HCT116 (cell line): ENCODE measurements around the gene POC1A. TPM values are rescaled to one million over a fixed set of nuclear protein-coding genes. Genes with fewer than 3 reads are reported as not detected.

ENCODE experiments used
- ATAC-seq: fragments of 200-7000 bp; cut with Tn5 transposase; 2 replicates; pipeline ENCODE4 v1.9.1; 2020; ENCODE audit warnings: mild to moderate bottlenecking, moderate library complexity
- BruUV-seq: library from RNA; stranded (reverse); fragments of 400-500 nt; replicated peaks from 2 replicates; lab custom pipeline; 2021; lab: Mats Ljungman, UMichigan
- CTCF ChIA-PET: fragments of 300-600 bp; sonication (Branson Sonifier 250); formaldehyde crosslinking; loops from one replicate; lab custom pipeline; 2021; ENCODE audit warnings: antibody characterized with exemption; lab: Charles Lee
- POLR2A ChIA-PET: fragments of 300-600, 350-600 bp; sonication (Branson Sonifier 250); formaldehyde crosslinking; loops from one replicate; lab custom pipeline; 2021; ENCODE audit warnings: antibody characterized with exemption; lab: Charles Lee
- RAD21 ChIA-PET, 2 experiments: fragments of 300-600 bp; sonication (Branson Sonifier 250); formaldehyde crosslinking; loops; one replicate each; lab custom pipeline; 2023; ENCODE audit warnings: low total read pairs in 2 of 2; ENCODE audit not compliant: uncharacterized antibody in 2 of 2, unreplicated experiment in 2 of 2, low non-redundant PET in 1 of 2; lab: Charles Lee
- DNase-seq: peaks from one replicate; pipeline ENCODE4 v3.0.0-alpha.2; 2010; ENCODE audit warnings: low read depth, low spot score
- H2AFZ ChIP-seq: fragments of 200-600 bp; shearing (Covaris generic), sonication (generic); 2 replicates; pipeline ENCODE4 v1.6.1; 2017; ENCODE audit warnings: low read depth, mixed run types, mixed read lengths, antibody characterized with exemption, low read length; ENCODE audit not compliant: poor library complexity, severe bottlenecking
- H3K27ac ChIP-seq: 2 replicates; pipeline ENCODE4 v1.5.1; 2012; ENCODE audit warnings: low read depth, low read length
- H3K27me3 ChIP-seq: fragments of 200-600 bp; sonication (generic); 2 replicates; pipeline ENCODE4 v1.6.1; 2016; ENCODE audit warnings: mixed run types, low read length, mixed read lengths; ENCODE audit not compliant: insufficient read depth
- H3K36me3 ChIP-seq, 2 experiments: fragments of 200-500 bp in 1 of 2; fragments of 200-600 bp in 1 of 2; sonication (Bioruptor generic) in 1 of 2; sonication (generic) in 1 of 2; 2 replicates each; pipeline versions ENCODE4 v1.5.1 to v1.6.1; 2014 to 2016; ENCODE audit warnings: low read length in 2 of 2, inconsistent platforms in 1 of 2, mixed read lengths in 1 of 2, mixed run types in 1 of 2; ENCODE audit not compliant: insufficient read depth in 2 of 2, control insufficient read depth in 1 of 2
- H3K4me1 ChIP-seq, 2 experiments: fragments of 200-600 bp in 1 of 2; sonication (generic) in 1 of 2; 2 replicates each; pipeline versions ENCODE4 v1.5.1 to v1.6.1; 2012 to 2017; ENCODE audit warnings: low read length in 2 of 2, inconsistent platforms in 1 of 2, mild to moderate bottlenecking in 1 of 2, mixed read lengths in 1 of 2, mixed run types in 1 of 2, moderate library complexity in 1 of 2; ENCODE audit not compliant: insufficient read depth in 2 of 2, control insufficient read depth in 1 of 2
- H3K4me2 ChIP-seq: fragments of 200-600 bp; sonication (generic); 2 replicates; pipeline ENCODE4 v1.6.1; 2017; ENCODE audit warnings: mixed run types, low read length, mixed read lengths
- H3K4me3 ChIP-seq, 2 experiments: fragments of 200-600 bp in 1 of 2; sonication (generic) in 1 of 2; replicated peaks in 1 of 2; 2 replicates each; pipeline ENCODE4 v1.5.1; 2011 to 2016; ENCODE audit warnings: low read length in 2 of 2, control low read depth in 1 of 2, low read depth in 1 of 2, mild to moderate bottlenecking in 1 of 2, mixed read lengths in 1 of 2, mixed run types in 1 of 2
- H3K79me2 ChIP-seq: fragments of 200-600 bp; sonication (generic); 2 replicates; pipeline ENCODE4 v1.6.1; 2017; ENCODE audit warnings: mild to moderate bottlenecking, mixed run types, low read length, moderate library complexity, mixed read lengths; ENCODE audit not compliant: insufficient read depth
- H3K9ac ChIP-seq: fragments of 200-600 bp; sonication (generic); 2 replicates; pipeline ENCODE4 v1.6.1; 2016; ENCODE audit warnings: low read length, mixed read lengths
- H3K9me2 ChIP-seq: fragments of 200-600 bp; sonication (generic), shearing (Covaris generic); 2 replicates; pipeline ENCODE4 v1.6.1; 2017; ENCODE audit warnings: mixed run types, mild to moderate bottlenecking, moderate library complexity; ENCODE audit not compliant: insufficient read depth
- H3K9me3 ChIP-seq, 2 experiments: fragments of 200-500 bp in 1 of 2; fragments of 200-600 bp in 1 of 2; sonication (Bioruptor generic) in 1 of 2; sonication (generic) in 1 of 2; 2 replicates each; pipeline ENCODE4 v1.6.1; 2014 to 2017; ENCODE audit warnings: low read length in 2 of 2, mixed read lengths in 2 of 2, inconsistent platforms in 1 of 2, low read depth in 1 of 2, mild to moderate bottlenecking in 1 of 2, mixed run types in 1 of 2, moderate library complexity in 1 of 2; ENCODE audit not compliant: control insufficient read depth in 1 of 2, insufficient read depth in 1 of 2
- H4K20me1 ChIP-seq: fragments of 200-600 bp; sonication (generic), shearing (Covaris generic); 2 replicates; pipeline ENCODE4 v1.6.1; 2017; ENCODE audit warnings: mixed run types, mild to moderate bottlenecking, moderate library complexity; ENCODE audit not compliant: insufficient read depth
- CBX3 ChIP-seq: IDR thresholded peaks from 2 replicates; pipeline ENCODE4 v1.6.1; 2012; ENCODE audit warnings: low read depth
- CEBPB ChIP-seq: IDR thresholded peaks from 2 replicates; pipeline ENCODE4 v1.6.1; 2012; ENCODE audit warnings: low read depth
- CTCF ChIP-seq, 3 experiments: fragments of 200-600 bp in 1 of 3; sonication (generic) in 1 of 3; IDR thresholded peaks in 2 of 3; conservative IDR thresholded peaks in 1 of 3; 2 replicates each; pipeline ENCODE4 v1.5.1; 2012 to 2017; ENCODE audit warnings: low read depth in 2 of 3, low read length in 2 of 3, antibody characterized with exemption in 1 of 3, borderline replicate concordance in 1 of 3, control low read depth in 1 of 3, mild to moderate bottlenecking in 1 of 3, mixed read lengths in 1 of 3, mixed run types in 1 of 3, moderate library complexity in 1 of 3; ENCODE audit not compliant: insufficient read depth in 1 of 3
- EGR1 ChIP-seq: IDR thresholded peaks from 2 replicates; pipeline ENCODE4 v1.6.1; 2012; ENCODE audit warnings: low read depth
- ELF1 ChIP-seq: IDR thresholded peaks from 2 replicates; pipeline ENCODE4 v1.6.1; 2012; ENCODE audit warnings: low read depth, borderline replicate concordance
- EZH2 ChIP-seq: fragments of 200-600 bp; sonication (generic); IDR thresholded peaks from 2 replicates; pipeline ENCODE4 v1.6.1; 2017; ENCODE audit warnings: antibody characterized with exemption, mixed run types
- EZH2phosphoT487 ChIP-seq: fragments of 200-600 bp; IDR thresholded peaks from 2 replicates; pipeline ENCODE4 v1.6.1; 2018; ENCODE audit warnings: antibody characterized with exemption, borderline replicate concordance
- JUND ChIP-seq: IDR thresholded peaks from 2 replicates; pipeline ENCODE4 v1.6.1; 2012
- POLR2AphosphoS5 ChIP-seq: IDR thresholded peaks from 2 replicates; pipeline ENCODE4 v1.6.1; 2011; ENCODE audit warnings: mild to moderate bottlenecking, low read depth, low read length, moderate library complexity
- RAD21 ChIP-seq: IDR thresholded peaks from 2 replicates; pipeline ENCODE4 v1.6.1; 2012; ENCODE audit warnings: low read depth, mild to moderate bottlenecking
- SIN3A ChIP-seq: IDR thresholded peaks from 2 replicates; pipeline ENCODE4 v1.6.1; 2012; ENCODE audit warnings: low read depth
- SP1 ChIP-seq: IDR thresholded peaks from 2 replicates; pipeline ENCODE4 v1.6.1; 2012; ENCODE audit warnings: low read depth
- SRF ChIP-seq: IDR thresholded peaks from 2 replicates; pipeline ENCODE4 v1.6.1; 2012; ENCODE audit warnings: low read depth
- TCF7L2 ChIP-seq: IDR thresholded peaks from 2 replicates; pipeline ENCODE4 v1.7.0; 2011; ENCODE audit warnings: borderline replicate concordance, inconsistent platforms; ENCODE audit not compliant: insufficient read depth, insufficient read length; ENCODE audit errors: extremely low read depth
- YY1 ChIP-seq: IDR thresholded peaks from 2 replicates; pipeline ENCODE4 v1.6.1; 2011; ENCODE audit warnings: low read length, low read depth, moderate library complexity, mild to moderate bottlenecking; ENCODE audit not compliant: insufficient replicate concordance; ENCODE audit errors: extremely low read depth
- ZNF274 ChIP-seq: fragments of 200-500 bp; sonication (Bioruptor generic); IDR thresholded peaks from 2 replicates; pipeline ENCODE4 v1.6.1; 2014; ENCODE audit warnings: mild to moderate bottlenecking, low read depth, low read length, inconsistent platforms
- intact Hi-C: fragments of 100-400 bp; cut with micrococcal nuclease; formaldehyde crosslinking; loops from 2 replicates; pipeline ENCODE4 v1.10.0; 2022
- total RNA-seq: library from RNA; stranded (reverse); gene quantifications from one replicate; pipeline ENCODE4 v1.2.1, GENCODE V29; 2021; ENCODE audit not compliant: unreplicated experiment
- TF ChIP-seq, protein P1 (sequence below): IDR thresholded peaks from 2 replicates; pipeline ENCODE4 v1.6.1; 2012

POC1A gene
- total RNA-seq, 1 experiment from 2014 or later = 34.0 TPM

DNA sequence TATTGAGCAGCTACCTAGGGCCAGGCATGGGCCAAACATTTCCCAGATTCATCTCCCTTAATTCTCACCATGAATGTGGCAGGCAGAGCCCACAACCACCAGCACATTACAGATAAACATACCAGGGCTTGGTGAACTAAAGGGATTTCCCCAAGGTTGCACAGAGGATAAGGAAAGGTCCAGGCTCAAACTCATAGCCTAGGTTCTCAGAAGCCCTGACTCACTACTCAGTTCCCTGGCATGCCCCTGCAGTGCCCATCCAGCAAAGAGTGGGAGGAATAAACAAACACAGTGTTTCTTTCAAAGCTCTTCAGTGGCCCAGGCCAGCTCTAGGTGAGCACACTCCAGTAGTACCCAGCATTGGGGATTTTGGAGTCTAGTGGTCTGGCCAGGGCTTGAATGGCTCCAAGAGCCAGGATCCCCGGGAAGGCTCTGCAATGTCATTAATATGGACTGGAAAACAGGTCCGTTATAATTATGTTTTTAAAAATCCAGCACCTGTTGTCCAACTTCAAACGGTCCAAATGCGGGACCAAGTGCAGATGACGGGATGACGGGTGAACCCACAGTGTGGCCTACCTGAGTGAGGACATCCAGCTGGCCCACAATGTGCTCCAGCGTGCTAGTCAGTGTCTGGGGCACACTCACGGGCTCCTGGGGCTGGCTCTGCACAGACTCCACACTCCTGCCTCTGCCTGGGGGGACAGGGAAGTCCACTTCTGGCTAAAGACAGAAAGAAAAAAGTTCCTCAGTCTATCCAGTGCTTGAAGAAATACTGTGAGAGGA lies 58.0 kb downstream of the POC1A start (continued):
- no peak for TF ChIP-seq CEBPB
- no peak for TF ChIP-seq CTCF (IDR thresholded peaks at IDR 0.05 in 2 of 3, conservative IDR thresholded peaks at IDR 0.05 in 1 of 3; ENCODE audit: borderline replicate concordance in 1 of 3, insufficient read depth in 1 of 3, low read depth in 2 of 3, low read length in 2 of 3)
- no peak for TF ChIP-seq CBX3
- no peak for TF ChIP-seq RAD21
- TF ChIP-seq POLR2AphosphoS5 = no peak
- no peak for TF ChIP-seq SIN3A
- no peak for TF ChIP-seq JUND
- TF ChIP-seq ZNF274 = no peak

DNA sequence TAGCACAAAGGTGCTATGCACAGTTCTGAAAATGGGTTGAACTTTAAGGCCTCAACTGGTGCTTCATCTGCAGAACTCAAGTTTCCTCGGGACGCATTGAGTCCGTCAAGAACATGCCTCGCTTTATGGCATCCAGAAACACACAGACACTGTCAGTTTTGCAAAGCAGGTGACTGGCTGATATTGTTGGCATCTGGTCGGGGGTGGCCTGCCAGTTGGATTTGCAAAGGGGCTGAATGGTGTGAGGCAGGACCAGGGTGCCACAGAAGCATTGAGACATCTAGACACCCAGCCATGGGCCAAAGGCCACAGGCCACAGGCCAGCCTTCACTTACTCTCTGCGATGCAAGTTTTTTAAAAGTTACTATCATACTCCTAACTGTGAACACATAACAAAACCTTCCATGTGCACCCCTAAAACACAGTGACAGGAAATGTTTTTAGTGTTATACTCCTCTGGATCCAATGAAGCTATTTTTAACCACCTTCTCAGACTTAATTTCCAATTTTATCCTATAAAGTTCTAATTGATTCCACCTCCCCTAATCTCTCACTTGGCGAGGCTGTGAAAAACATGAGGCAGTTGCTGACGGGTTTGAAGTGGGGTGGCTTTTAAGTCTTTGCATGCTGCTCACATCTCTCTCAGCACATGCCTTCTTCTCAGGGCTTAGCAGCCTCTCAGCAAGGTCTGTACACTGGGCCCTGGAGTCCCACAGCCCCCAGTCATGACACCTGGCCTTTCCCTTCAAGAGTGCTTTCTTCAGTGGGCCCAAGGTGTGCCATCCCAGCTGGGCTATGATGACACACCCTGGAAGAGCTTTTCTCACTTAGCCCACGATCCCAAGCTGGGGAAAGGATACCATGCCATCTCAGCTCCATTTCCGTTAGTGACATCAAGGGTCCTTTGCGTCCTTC lies 59.4 kb downstream of the POC1A start:
- ChIA-PET POLR2A (no interaction called here), CTCF (no interaction called here), RAD21 (no interaction called here)
- H3K4me1 ChIP-seq = peaks cover 15 to 31% of the 10 kb centered on the region in 2 experiments
- ATAC-seq (no peak), DNase-seq (no peak)
- no peaks in the 10 kb centered on the region for H3K27me3 ChIP-seq
- H3K4me2 ChIP-seq = no peak overlapping the region
- H3K9me2 ChIP-seq = no peaks in the 10 kb centered on the region
- H3K9me3 ChIP-seq = no peaks in the 10 kb centered on the region
- H3K4me3 ChIP-seq = no peak overlapping the region
- no peaks in the 10 kb centered on the region for H3K79me2 ChIP-seq
- H2AFZ ChIP-seq = no peak overlapping the region
- no peaks in the 10 kb centered on the region for H4K20me1 ChIP-seq
- H3K36me3 ChIP-seq = peaks cover 0 to 7% of the 10 kb centered on the region in 2 experiments; a peak in 2 of 4 replicates
- no peak overlapping the region for H3K27ac ChIP-seq
- intact Hi-C loops = no loop called here
- BruUV-seq = no TSS peak
- no peak overlapping the region for H3K9ac ChIP-seq
- no peak for TF ChIP-seq POLR2AphosphoS5
- no peak for TF ChIP-seq EZH2phosphoT487
- no peak for TF ChIP-seq CTCF (IDR thresholded peaks at IDR 0.05 in 2 of 3, conservative IDR thresholded peaks at IDR 0.05 in 1 of 3; ENCODE audit: borderline replicate concordance in 1 of 3, insufficient read depth in 1 of 3, low read depth in 2 of 3, low read length in 2 of 3)
- no peak for TF ChIP-seq RAD21
- no peak for TF ChIP-seq EGR1
- no peak for TF ChIP-seq YY1
- no peak for TF ChIP-seq SP1
- TF ChIP-seq SRF = no peak
- no peak for TF ChIP-seq EZH2
- TF ChIP-seq, protein P1, sequence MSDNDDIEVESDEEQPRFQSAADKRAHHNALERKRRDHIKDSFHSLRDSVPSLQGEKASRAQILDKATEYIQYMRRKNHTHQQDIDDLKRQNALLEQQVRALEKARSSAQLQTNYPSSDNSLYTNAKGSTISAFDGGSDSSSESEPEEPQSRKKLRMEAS = no peak
- no peak for TF ChIP-seq SIN3A
- TF ChIP-seq TCF7L2 = no peak
- TF ChIP-seq JUND = no peak
- TF ChIP-seq ELF1 = no peak
- no peak for TF ChIP-seq CEBPB
